ENCODE measurements around the gene SOX5.

DNA sequence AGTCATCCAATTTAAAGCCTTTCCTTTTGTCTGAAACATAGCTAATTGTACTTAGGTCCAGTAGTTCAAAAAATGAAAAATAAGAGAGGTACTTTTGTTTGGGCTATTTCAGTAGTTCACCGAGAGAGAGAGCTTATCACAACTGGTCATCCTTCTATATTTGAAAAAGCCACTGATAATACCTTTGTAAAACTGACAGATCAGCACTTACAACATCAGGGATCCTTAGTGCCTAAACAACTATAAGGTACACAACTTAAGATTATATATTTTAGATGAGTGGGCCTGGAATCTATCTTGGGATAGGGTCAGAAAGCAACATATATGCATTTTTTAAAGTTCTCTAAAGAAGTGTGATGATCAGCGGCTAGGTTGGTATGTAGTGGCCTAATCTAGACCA, 97.9 kb downstream of the SOX5 start:
- TF ChIP-seq POLR2A (IDR thresholded peaks at IDR 0.05; ENCODE audit: low read depth, low read length) (no peak), POLR2AphosphoS5 (IDR thresholded peaks at IDR 0.05; ENCODE audit: low read depth, low read length) (no peak), TAF1 (IDR thresholded peaks at IDR 0.05; ENCODE audit: low read depth, low read length) (no peak), POU2F2 (IDR thresholded peaks at IDR 0.05; ENCODE audit: low read depth, low read length) (no peak), PAX5 (IDR thresholded peaks at IDR 0.05; ENCODE audit: insufficient read depth, low read length, severe bottlenecking) (no peak), SPI1 (IDR thresholded peaks at IDR 0.05; ENCODE audit: low read depth, low read length) (no peak)
